ENCODE results near the gene CD72. TPM values are rescaled to one million over a fixed set of nuclear protein-coding genes. Genes with fewer than 3 reads are reported as not detected.
"Not testable (repeated sequence)": the region's sequence is repeated elsewhere in the genome, so short reads cannot be mapped to it uniquely, and the experiment has no call there.

Gene CD72
- total RNA-seq, 1 donor, result 1.1 TPM

DNA sequence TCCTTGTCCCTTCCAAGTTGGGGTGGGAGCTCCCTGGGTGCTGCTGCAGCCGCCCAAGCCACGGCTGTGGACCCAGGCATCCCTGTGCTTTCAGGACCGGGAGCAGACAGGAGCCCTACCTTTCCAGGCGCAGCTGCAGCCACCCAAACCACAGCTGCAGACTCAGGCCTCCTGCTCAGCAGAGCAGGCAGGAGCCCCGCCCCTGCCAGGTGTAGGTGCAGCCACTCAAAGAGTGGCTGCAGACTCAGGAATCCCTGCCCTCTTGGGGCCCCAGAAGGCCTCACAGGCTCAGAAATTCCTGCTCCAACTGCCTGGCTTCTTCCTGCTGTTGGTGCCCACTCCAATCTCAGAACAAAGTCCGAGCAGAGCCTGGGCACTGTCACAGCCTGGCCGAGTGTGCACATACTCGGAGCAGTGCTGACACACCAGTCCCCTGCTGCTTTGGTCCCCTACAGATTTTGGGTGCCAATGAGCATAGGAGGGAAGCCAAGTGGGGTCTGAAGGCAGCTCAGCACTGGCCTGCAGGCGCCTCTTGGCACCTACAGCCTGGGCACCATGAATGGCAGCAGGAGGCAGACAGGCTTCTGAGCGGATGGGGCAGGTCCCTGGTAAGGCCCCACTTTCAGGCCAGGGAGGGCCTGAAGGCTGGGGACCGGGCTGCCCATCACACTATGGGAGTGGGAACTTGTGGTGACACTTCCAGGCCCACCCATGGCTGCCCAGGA, 19.2 kb downstream of the CD72 start:
- no peak for DNase-seq (ENCODE audit: low read depth)
- H3K4me3 ChIP-seq (ENCODE audit: low read depth, low read length), result no peak overlapping the region
- TF ChIP-seq, protein P1, sequence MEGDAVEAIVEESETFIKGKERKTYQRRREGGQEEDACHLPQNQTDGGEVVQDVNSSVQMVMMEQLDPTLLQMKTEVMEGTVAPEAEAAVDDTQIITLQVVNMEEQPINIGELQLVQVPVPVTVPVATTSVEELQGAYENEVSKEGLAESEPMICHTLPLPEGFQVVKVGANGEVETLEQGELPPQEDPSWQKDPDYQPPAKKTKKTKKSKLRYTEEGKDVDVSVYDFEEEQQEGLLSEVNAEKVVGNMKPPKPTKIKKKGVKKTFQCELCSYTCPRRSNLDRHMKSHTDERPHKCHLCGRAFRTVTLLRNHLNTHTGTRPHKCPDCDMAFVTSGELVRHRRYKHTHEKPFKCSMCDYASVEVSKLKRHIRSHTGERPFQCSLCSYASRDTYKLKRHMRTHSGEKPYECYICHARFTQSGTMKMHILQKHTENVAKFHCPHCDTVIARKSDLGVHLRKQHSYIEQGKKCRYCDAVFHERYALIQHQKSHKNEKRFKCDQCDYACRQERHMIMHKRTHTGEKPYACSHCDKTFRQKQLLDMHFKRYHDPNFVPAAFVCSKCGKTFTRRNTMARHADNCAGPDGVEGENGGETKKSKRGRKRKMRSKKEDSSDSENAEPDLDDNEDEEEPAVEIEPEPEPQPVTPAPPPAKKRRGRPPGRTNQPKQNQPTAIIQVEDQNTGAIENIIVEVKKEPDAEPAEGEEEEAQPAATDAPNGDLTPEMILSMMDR (IDR thresholded peaks at IDR 0.05; ENCODE audit: insufficient read depth, low read length), result no peak

DNA sequence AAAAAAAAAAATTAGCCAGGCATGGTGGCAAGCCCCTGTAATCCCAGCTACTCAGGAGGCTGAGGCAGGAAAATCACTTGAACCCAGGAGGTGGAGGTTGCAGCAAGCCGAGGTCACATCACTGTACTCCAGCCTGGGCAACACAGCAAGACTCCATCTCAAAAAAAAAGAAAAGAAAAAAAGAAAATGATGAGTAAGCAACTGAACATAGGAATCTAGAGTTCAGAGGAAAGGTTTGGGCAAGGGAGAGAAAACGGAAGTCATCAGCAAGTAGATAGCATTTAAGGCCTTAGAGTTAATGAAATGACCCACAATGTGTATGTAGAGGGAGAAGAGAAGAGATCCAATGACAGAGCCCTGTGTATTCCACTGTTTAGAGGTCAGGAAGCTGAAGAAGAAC, 21.3 kb downstream of the CD72 start:
- DNase-seq (ENCODE audit: low read depth); H3K4me3 ChIP-seq (ENCODE audit: low read depth, low read length): not testable (repeated sequence)

DNA sequence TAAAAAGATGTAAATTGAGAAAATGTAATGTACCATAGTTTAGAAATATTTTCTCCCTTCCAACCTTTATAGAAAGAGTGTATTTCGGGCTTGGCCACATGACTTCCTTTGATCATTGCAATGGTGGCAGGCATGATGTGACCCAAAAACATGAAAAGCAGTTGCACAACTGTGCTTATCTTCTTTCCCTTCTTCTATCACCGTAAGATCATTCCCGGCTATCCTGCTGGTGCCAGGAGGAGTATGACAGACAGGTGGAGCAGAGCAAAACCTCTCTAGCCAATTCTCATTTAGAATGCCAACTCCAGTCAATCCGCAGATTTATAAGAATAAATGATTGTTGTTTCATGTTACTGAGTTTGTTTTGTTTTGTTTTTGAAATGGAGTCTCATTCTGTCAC, 23.7 kb downstream of the CD72 start:
- H3K4me3 ChIP-seq (ENCODE audit: low read depth, low read length), result no peak overlapping the region
- DNase-seq (ENCODE audit: low read depth), result no peak
- TF ChIP-seq, protein P1 (IDR thresholded peaks at IDR 0.05; ENCODE audit: insufficient read depth, low read length), result no peak

DNA sequence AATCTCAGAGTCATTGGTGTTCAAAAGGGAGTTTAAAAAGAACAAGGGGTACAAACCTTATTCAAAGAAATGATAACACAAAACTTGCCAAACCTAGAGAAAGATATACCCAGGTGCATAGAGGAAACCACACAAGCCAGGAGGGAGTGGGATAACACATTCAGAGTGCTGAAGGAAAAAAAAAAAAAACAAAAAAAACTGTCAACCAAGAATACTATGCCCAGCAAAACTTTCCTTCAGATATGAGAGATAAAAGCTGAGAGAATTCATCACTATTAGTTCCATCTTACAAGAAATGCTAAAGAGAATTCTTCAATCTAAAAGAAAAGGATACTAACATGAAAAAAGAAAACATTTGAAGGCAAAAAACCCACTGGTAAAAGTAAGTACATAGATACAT, 24.6 kb downstream of the CD72 start:
- no peak for DNase-seq (ENCODE audit: low read depth)
- H3K4me3 ChIP-seq (ENCODE audit: low read depth, low read length), result no peak overlapping the region
- TF ChIP-seq, protein P1 (IDR thresholded peaks at IDR 0.05; ENCODE audit: insufficient read depth, low read length), result no peak

DNA sequence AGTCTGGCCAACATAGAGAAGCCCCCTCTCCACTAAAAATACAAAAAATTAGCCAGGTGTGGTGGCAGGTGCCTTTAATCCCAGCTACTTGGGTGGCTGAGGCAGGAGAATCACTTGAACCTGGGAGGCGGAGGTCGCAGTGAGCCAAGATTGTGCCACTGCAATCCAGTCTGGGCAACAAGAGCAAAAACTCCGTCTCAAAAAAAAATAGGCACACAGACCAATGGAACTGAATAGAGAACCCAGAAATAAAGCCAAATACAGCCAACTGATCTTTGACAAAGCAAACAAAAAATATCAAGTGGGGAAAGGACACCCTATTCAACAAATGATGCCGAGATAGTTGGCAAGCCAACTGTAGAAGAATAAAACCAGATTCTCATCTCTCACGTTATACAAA, 29.7 kb downstream of the CD72 start:
- H3K4me3 ChIP-seq (ENCODE audit: low read depth, low read length); DNase-seq (ENCODE audit: low read depth): not testable (repeated sequence)

DNA sequence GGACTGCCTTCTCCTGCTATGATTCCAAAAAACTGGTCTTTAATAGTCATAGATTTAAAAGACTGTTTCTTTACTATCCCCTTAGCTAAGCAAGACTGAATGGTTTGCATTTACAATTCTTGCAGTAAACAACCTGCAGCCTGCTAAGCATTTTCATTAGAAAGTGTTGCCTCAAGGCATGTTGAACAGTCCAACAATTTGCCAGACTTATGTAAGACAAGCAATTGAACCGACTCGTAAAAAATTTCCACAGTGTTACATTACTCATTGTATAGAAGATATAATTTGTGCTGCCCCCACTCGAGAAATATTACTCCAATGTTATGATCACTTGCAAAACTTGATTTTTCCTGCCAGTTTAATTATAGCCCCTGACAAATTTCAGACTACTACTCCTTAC, 33.5 kb downstream of the CD72 start:
- not testable (repeated sequence) for DNase-seq (ENCODE audit: low read depth); H3K4me3 ChIP-seq (ENCODE audit: low read depth, low read length)

DNA sequence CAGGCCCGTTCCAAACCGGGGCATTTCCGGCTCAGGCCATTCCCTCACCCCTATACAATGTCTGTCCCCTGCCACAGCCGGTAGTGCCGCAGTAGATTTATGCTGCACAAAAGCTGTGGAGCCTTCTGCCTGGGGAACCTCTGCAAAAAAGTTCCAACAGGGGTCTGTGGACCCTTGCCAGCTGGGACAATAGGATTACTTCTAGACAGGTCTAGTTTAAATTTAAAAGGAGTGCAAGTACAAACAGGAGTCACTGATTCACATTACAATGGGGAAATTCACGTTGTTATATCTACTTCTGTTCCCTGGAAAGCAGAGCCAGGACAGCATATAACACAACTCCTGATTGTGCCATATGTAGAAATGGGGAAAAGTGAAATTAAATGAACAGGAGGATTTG, 34.7 kb downstream of the CD72 start:
- DNase-seq (ENCODE audit: low read depth); H3K4me3 ChIP-seq (ENCODE audit: low read depth, low read length): not testable (repeated sequence)

DNA sequence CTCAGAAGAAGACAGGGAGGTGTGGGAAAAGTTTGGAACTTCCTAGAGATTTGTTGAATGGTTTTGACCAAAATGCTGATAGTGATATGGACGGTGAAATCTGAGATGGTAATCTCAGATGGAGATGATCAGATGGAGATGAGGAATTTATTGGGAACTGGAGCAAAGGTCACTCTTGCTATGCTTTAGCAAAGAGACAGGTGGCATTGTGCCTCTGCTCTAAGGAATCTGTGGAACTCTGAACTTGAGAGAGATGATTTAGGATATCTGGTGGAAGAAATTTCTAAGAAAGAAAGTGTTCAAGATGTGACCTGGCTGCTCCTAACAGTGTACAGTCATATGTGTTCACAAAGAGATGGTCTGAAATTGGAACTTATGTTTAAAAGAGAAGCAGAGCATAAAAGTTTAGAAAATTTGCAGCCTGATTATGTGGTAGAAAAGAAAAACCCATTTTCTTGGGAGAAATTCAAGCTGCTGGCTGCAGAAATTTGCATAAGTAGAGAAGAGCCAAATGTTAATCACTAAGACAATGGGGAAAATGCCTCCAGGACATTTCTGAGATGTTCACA, 38.5 kb downstream of the CD72 start:
- H3K4me3 ChIP-seq (ENCODE audit: low read depth, low read length); DNase-seq (ENCODE audit: low read depth): not testable (repeated sequence)

DNA sequence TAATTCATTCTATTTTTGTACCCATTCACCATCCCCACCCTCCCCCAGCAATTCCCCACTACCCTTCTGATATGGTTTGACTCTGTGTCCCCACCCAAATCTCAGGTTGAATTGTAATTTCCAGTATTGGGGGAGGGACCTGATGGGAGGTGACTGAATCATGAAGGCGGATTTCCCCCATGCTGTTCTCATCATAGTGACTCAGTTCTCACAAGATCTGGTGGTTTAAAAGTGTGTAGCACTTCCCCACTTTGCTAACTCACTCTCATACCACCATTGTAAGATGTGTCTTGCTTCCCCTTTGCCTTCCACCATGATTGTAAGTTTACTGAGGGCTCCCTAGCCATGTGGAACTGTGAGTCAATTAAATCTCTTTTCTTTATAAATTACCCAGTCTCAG, 39.1 kb downstream of the CD72 start:
- no peak for DNase-seq (ENCODE audit: low read depth)
- TF ChIP-seq, protein P1 (IDR thresholded peaks at IDR 0.05; ENCODE audit: insufficient read depth, low read length), result no peak

More for the DNA sequence above, 39.1 kb downstream of the CD72 start:
- H3K4me3 ChIP-seq (ENCODE audit: low read depth, low read length), result no peak overlapping the region
